H1 (cell line): ENCODE results near the gene COMMD6. TPM values are rescaled to one million over a fixed set of nuclear protein-coding genes. Genes with fewer than 3 reads are reported as not detected.

Experiments used
- CTCF ChIA-PET: fragments of 300-600 bp; sonication (Branson Sonifier 250); formaldehyde crosslinking; loops from one replicate; lab custom pipeline; 2021; ENCODE audit not compliant: partially characterized antibody; lab: Charles Lee
- POLR2A ChIA-PET: fragments of 300-600 bp; sonication (Branson Sonifier 250); formaldehyde crosslinking; loops from one replicate; lab custom pipeline; 2021; ENCODE audit warnings: inconsistent platforms; ENCODE audit not compliant: partially characterized antibody; lab: Charles Lee
- DNase-seq, 2 experiments: peaks; one replicate each; pipeline versions ENCODE4 v3.0.0 to v3.0.0-alpha.2; 2010 to 2022; ENCODE audit warnings: low spot score in 2 of 2, low read depth in 1 of 2, mixed read lengths in 1 of 2
- FAIRE-seq: peaks from 2 replicates; lab custom pipeline; 2011; peaks lifted over from hg19 to GRCh38; lab: Jason Lieb, UNC
- H2AFZ ChIP-seq: 2 replicates; pipeline ENCODE4 v1.8.1; 2012; ENCODE audit warnings: low read length, inconsistent platforms
- H2AK5ac ChIP-seq: 2 replicates; pipeline ENCODE4 v1.6.1; 2013; ENCODE audit warnings: low read depth, low read length
- H2BK120ac ChIP-seq: replicated peaks from 2 replicates; pipeline ENCODE3; 2013; ENCODE audit warnings: low read depth, low read length, inconsistent platforms
- H2BK12ac ChIP-seq: 2 replicates; pipeline ENCODE4 v1.6.1; 2013; ENCODE audit warnings: low read depth, low read length
- H2BK15ac ChIP-seq: 2 replicates; pipeline ENCODE4 v1.6.1; 2013; ENCODE audit warnings: low read length
- H2BK20ac ChIP-seq: 2 replicates; pipeline ENCODE4 v1.6.1; 2013; ENCODE audit warnings: low read length
- H2BK5ac ChIP-seq: 2 replicates; pipeline ENCODE4 v1.6.1; 2013; ENCODE audit warnings: low read depth, low read length
- H3K14ac ChIP-seq: 2 replicates; pipeline ENCODE4 v1.6.1; 2013; ENCODE audit warnings: inconsistent platforms; ENCODE audit not compliant: insufficient read length
- H3K18ac ChIP-seq: 2 replicates; pipeline ENCODE4 v1.6.1; 2013; ENCODE audit warnings: low read length; ENCODE audit errors: extremely low read depth
- H3K23ac ChIP-seq: 2 replicates; pipeline ENCODE4 v1.6.1; 2013; ENCODE audit warnings: inconsistent platforms; ENCODE audit not compliant: insufficient read length
- H3K23me2 ChIP-seq: 2 replicates; pipeline ENCODE4 v1.6.1; 2013; ENCODE audit warnings: low read depth, low read length
- H3K27ac ChIP-seq: 2 replicates; pipeline ENCODE4 v1.6.1; 2011; ENCODE audit warnings: low read depth, low read length, inconsistent platforms
- H3K27me3 ChIP-seq, 4 experiments: replicated peaks in 1 of 4; 1 replicate in 1 of 4; 2 replicates in 3 of 4; pipeline versions ENCODE4 v1.6.1 to v1.8.1; 2011 to 2013; ENCODE audit warnings: low read length in 3 of 4, mild to moderate bottlenecking in 3 of 4, inconsistent platforms in 2 of 4, mixed read lengths in 2 of 4, moderate library complexity in 1 of 4; ENCODE audit not compliant: control insufficient read depth in 3 of 4, insufficient read depth in 3 of 4; ENCODE audit errors: extremely low read depth in 1 of 4
- H3K36me3 ChIP-seq, 4 experiments: 2 replicates each; pipeline versions ENCODE4 v1.6.1 to v1.8.1; 2011 to 2013; ENCODE audit warnings: mild to moderate bottlenecking in 4 of 4, low read length in 3 of 4, moderate library complexity in 2 of 4, control low read depth in 1 of 4, inconsistent platforms in 1 of 4; ENCODE audit not compliant: insufficient read depth in 4 of 4, control insufficient read depth in 2 of 4
- H3K4ac ChIP-seq: replicated peaks from 2 replicates; pipeline ENCODE3; 2013; ENCODE audit warnings: low read length, low read depth, mixed read lengths, inconsistent platforms; ENCODE audit not compliant: insufficient read length
- H3K4me1 ChIP-seq, 4 experiments: replicated peaks in 1 of 4; 1 replicate in 1 of 4; 2 replicates in 3 of 4; pipeline versions ENCODE4 v1.6.1 to v1.8.1; 2011 to 2013; ENCODE audit warnings: low read length in 3 of 4, inconsistent platforms in 2 of 4, mixed read lengths in 1 of 4; ENCODE audit not compliant: insufficient read depth in 4 of 4, control insufficient read depth in 3 of 4
- H3K4me2 ChIP-seq, 2 experiments: 2 replicates each; pipeline versions ENCODE4 v1.6.1 to v1.8.1; 2011 to 2013; ENCODE audit warnings: low read depth in 2 of 2, low read length in 2 of 2, control low read depth in 1 of 2, inconsistent platforms in 1 of 2, mild to moderate bottlenecking in 1 of 2; ENCODE audit not compliant: insufficient read depth in 1 of 2
- H3K4me3 ChIP-seq, 4 experiments: fragments of 200-600, 300-600 bp in 1 of 4; sonication (generic), shearing (Covaris generic), sonication (Bioruptor Twin) in 1 of 4; 2 replicates each; pipeline versions ENCODE4 v1.5.1 to v1.8.1; 2011 to 2016; ENCODE audit warnings: low read length in 4 of 4, low read depth in 3 of 4, control low read depth in 2 of 4, inconsistent platforms in 2 of 4, mild to moderate bottlenecking in 2 of 4, mixed read lengths in 1 of 4, moderate library complexity in 1 of 4; ENCODE audit not compliant: insufficient read depth in 2 of 4; ENCODE audit errors: extremely low read depth in 1 of 4
- H3K56ac ChIP-seq: replicated peaks from 2 replicates; pipeline ENCODE3; 2013; ENCODE audit warnings: low read depth, mild to moderate bottlenecking, mixed read lengths, low read length, inconsistent platforms; ENCODE audit not compliant: insufficient read length
- H3K79me1 ChIP-seq: 2 replicates; pipeline ENCODE4 v1.6.1; 2013; ENCODE audit warnings: low read depth, low read length, control low read depth
- H3K79me2 ChIP-seq, 2 experiments: 2 replicates each; pipeline versions ENCODE4 v1.6.1 to v1.8.1; 2012 to 2013; ENCODE audit warnings: low read length in 2 of 2, mild to moderate bottlenecking in 2 of 2, inconsistent platforms in 1 of 2; ENCODE audit not compliant: insufficient read depth in 2 of 2, control insufficient read depth in 1 of 2
- H3K9ac ChIP-seq, 4 experiments: replicated peaks in 1 of 4; 1 replicate in 1 of 4; 2 replicates in 3 of 4; pipeline versions ENCODE4 v1.6.1 to v1.8.1; 2011 to 2013; ENCODE audit warnings: low read depth in 3 of 4, low read length in 3 of 4, control low read depth in 2 of 4, mild to moderate bottlenecking in 2 of 4, moderate library complexity in 2 of 4, inconsistent platforms in 1 of 4; ENCODE audit errors: extremely low read depth in 1 of 4
- H3K9me3 ChIP-seq, 2 experiments: 2 replicates each; pipeline versions ENCODE4 v1.6.1 to v1.8.1; 2012 to 2013; ENCODE audit warnings: mild to moderate bottlenecking in 2 of 2, moderate library complexity in 2 of 2, control low read depth in 1 of 2, inconsistent platforms in 1 of 2, low read depth in 1 of 2, low read length in 1 of 2, mixed read lengths in 1 of 2; ENCODE audit not compliant: insufficient read depth in 2 of 2
- H4K20me1 ChIP-seq, 2 experiments: replicated peaks in 1 of 2; 2 replicates each; pipeline versions ENCODE3 to v1.8.1; 2011 to 2013; ENCODE audit warnings: inconsistent platforms in 2 of 2, low read length in 2 of 2, mild to moderate bottlenecking in 1 of 2; ENCODE audit not compliant: insufficient read depth in 2 of 2, control insufficient read depth in 1 of 2
- H4K5ac ChIP-seq: 2 replicates; pipeline ENCODE4 v1.6.1; 2013; ENCODE audit warnings: low read length, low read depth, mixed read lengths, inconsistent platforms; ENCODE audit not compliant: insufficient read length
- H4K8ac ChIP-seq: 2 replicates; pipeline ENCODE4 v1.8.0; 2013; ENCODE audit warnings: mild to moderate bottlenecking, moderate library complexity, low read length, inconsistent platforms; ENCODE audit not compliant: insufficient read depth; ENCODE audit errors: extremely low read depth
- H4K91ac ChIP-seq: replicated peaks from 2 replicates; pipeline ENCODE3; 2013; ENCODE audit warnings: low read length, mixed read lengths, inconsistent platforms; ENCODE audit not compliant: insufficient read length
- CREB1 ChIP-seq: IDR thresholded peaks from 2 replicates; pipeline ENCODE4 v1.6.1; 2012; ENCODE audit warnings: inconsistent platforms
- JUN ChIP-seq: IDR thresholded peaks from 2 replicates; pipeline ENCODE4 v1.6.1; 2011; ENCODE audit warnings: low read depth, mild to moderate bottlenecking, improper control_type of control experiment, low read length
- SIRT6 ChIP-seq: IDR thresholded peaks from one replicate; pipeline ENCODE4 v1.7.1; 2012; ENCODE audit warnings: low read length, inconsistent platforms
- TEAD4 ChIP-seq: IDR thresholded peaks from 2 replicates; pipeline ENCODE4 v1.6.1; 2012; ENCODE audit warnings: low read depth, low read length, inconsistent platforms, mixed read lengths
- WGBS, 2 experiments: shearing (Covaris generic) in 1 of 2; methylation state at CpG; one replicate each; pipeline versions ENCODE4 v1.1.6 to v1.1.7; 2013 to 2015; ENCODE audit warnings: low lambda C conversion rate in 2 of 2, mixed read lengths in 2 of 2, inconsistent platforms in 1 of 2, low coverage in 1 of 2, missing lambda C conversion rate in 1 of 2; ENCODE audit not compliant: insufficient replicate concordance in 2 of 2, insufficient coverage in 1 of 2, insufficient read length in 1 of 2; ENCODE audit errors: extremely low coverage in 1 of 2, missing lambda C conversion rate in 1 of 2; 5-methylcytosine and 5-hydroxymethylcytosine counted together
- polyA plus RNA-seq, 7 experiments: library from polyadenylated mRNA; depleted of rRNA in 3 of 7; stranded (reverse) in 5 of 7; unstranded in 2 of 7; fragments of >200 nt in 5 of 7; fragments of 200-250 nt in 2 of 7; gene quantifications; 1 replicate in 5 of 7; 2 replicates in 1 of 7; 4 replicates in 1 of 7; pipeline versions ENCODE4 v1.2.1 to v1.2.3, GENCODE V29; 2011 to 2013; ENCODE audit warnings: missing spikeins in 2 of 7, mixed read lengths in 2 of 7
- total RNA-seq: library from RNA; stranded (reverse); fragmentation: NEBNext Ultra II Directional; extraction: Animal tissue kit (Norgen Biotek cat#: 25700); gene quantifications from 2 replicates; pipeline ENCODE4 v1.2.1, GENCODE V29; 2021
- TF ChIP-seq, protein P1 (sequence below): IDR thresholded peaks from 2 replicates; pipeline ENCODE4 v1.6.1; 2011; ENCODE audit warnings: low read length, improper control_type of control experiment

The COMMD6 gene
- total and polyA plus RNA-seq, 2 of the 8 experiments (the other 6 are each of a cell fraction or from before 2014, with no cell fraction given) = 53.2 to 122 TPM

DNA sequence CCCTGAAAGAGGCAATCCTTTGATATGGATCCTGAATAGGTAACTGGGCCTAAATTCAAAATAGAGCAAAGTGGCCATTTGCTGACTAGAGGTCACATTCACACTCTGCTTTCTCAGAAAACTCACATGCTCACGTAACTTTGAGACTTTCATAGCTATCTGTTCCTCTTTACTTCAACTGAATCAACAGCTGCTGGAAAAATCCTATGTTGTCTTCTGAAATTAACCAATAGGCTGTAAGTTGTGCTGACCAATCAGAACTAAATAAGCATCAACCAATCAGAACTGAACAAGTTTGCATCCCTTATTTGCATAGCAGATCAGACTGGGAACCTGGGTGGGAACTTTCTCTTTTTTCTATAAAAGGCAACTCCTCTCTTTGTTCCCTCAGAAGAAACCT, 31.6 kb downstream of the COMMD6 start:
- no peak for DNase-seq
- no peaks in the 10 kb centered on the region for H4K20me1 ChIP-seq
- no peak overlapping the region for H3K9ac ChIP-seq
- no peak overlapping the region for H2BK5ac ChIP-seq
- H2AFZ ChIP-seq = no peak overlapping the region
- H3K56ac ChIP-seq = no peak overlapping the region
- H3K14ac ChIP-seq = no peak overlapping the region
- no peak overlapping the region for H3K4me3 ChIP-seq
- no peak overlapping the region for H4K91ac ChIP-seq
- H3K27ac ChIP-seq = no peak overlapping the region
- H3K9me3 ChIP-seq = no peaks in the 10 kb centered on the region
- H2BK12ac ChIP-seq = no peak overlapping the region
- no peak overlapping the region for H4K8ac ChIP-seq
- no peaks in the 10 kb centered on the region for H3K79me2 ChIP-seq
- H3K4me1 ChIP-seq = no peaks in the 10 kb centered on the region
- no peak overlapping the region for H2BK20ac ChIP-seq
- H3K36me3 ChIP-seq = no peaks in the 10 kb centered on the region
- POLR2A ChIA-PET = no interaction called here
- no peak for FAIRE-seq
- no peaks in the 10 kb centered on the region for H3K27me3 ChIP-seq
- H3K4ac ChIP-seq = no peak overlapping the region
- no peak overlapping the region for H3K4me2 ChIP-seq
- WGBS, 2 experiments = 96% methylated on average over 1 of the region's 1 CpG; no CpG with 5 or more reads in 1 of the 2 experiments
- no peaks in the 10 kb centered on the region for H3K79me1 ChIP-seq
- no peak overlapping the region for H2BK15ac ChIP-seq
- H3K23ac ChIP-seq = no peak overlapping the region
- no peak overlapping the region for H2AK5ac ChIP-seq
- H4K5ac ChIP-seq = no peak overlapping the region
- CTCF ChIA-PET = no interaction called here
- no peak overlapping the region for H2BK120ac ChIP-seq
- H3K18ac ChIP-seq = no peak overlapping the region
- H3K23me2 ChIP-seq = no peaks in the 10 kb centered on the region; the same call in 1 of the 2 replicates
- TF ChIP-seq, protein P1, sequence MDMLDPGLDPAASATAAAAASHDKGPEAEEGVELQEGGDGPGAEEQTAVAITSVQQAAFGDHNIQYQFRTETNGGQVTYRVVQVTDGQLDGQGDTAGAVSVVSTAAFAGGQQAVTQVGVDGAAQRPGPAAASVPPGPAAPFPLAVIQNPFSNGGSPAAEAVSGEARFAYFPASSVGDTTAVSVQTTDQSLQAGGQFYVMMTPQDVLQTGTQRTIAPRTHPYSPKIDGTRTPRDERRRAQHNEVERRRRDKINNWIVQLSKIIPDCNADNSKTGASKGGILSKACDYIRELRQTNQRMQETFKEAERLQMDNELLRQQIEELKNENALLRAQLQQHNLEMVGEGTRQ = no peak
- TF ChIP-seq JUN (no peak), TEAD4 (no peak), CREB1 (no peak), SIRT6 (no peak)
